Neural cell (in vitro differentiated cells): Measurements from ENCODE around the gene P2RX6.

Experiments
- EP300 ChIP-seq: fragments of 450-650 bp; conservative IDR thresholded peaks from 2 replicates; pipeline ENCODE4 v1.6.1; 2014; ENCODE audit warnings: antibody characterized with exemption, mild to moderate bottlenecking, moderate library complexity; ENCODE audit not compliant: poor library complexity, severe bottlenecking
- TF ChIP-seq, protein P1 (sequence below): fragments of 450-650 bp; IDR thresholded peaks from 2 replicates; pipeline ENCODE4 v1.5.1; 2014; ENCODE audit warnings: antibody characterized with exemption, mild to moderate bottlenecking, moderate library complexity; ENCODE audit not compliant: poor library complexity, severe bottlenecking

DNA sequence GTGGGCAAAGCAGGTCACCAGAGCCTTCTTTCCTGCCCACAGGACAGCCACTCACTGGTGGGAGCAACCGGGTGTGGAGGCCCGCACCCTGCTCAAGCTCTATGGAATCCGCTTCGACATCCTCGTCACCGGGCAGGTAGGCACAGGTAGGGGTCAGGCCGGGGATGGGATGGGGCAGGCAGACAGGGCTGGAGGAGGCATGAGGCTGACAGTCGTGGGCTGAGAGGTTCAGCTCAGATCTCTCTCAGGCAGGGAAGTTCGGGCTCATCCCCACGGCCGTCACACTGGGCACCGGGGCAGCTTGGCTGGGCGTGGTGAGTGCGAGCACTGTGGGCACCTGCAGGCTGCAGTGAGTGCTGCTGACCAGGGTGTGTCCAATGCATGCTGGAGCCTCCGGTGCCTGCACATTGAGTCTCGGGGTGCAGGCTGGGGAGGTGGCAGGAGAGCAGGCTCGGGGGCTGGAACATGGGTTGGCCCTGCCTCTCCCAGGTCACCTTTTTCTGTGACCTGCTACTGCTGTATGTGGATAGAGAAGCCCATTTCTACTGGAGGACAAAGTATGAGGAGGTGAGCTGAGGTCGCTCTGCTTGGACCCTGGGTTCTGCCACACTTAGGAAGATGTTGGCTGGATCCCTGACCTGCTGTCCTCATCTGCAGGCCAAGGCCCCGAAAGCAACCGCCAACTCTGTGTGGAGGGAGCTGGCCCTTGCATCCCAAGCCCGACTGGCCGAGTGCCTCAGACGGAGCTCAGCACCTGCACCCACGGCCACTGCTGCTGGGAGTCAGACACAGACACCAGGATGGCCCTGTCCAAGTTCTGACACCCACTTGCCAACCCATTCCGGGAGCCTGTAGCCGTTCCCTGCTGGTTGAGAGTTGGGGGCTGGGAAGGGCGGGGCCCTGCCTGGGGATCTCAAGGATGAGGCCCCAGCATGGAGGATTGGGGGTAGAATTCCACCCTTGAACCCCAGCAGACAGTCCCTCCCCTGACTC, 11.1 kb downstream of the P2RX6 start:
- no peak for TF ChIP-seq EP300
- TF ChIP-seq, protein P1, sequence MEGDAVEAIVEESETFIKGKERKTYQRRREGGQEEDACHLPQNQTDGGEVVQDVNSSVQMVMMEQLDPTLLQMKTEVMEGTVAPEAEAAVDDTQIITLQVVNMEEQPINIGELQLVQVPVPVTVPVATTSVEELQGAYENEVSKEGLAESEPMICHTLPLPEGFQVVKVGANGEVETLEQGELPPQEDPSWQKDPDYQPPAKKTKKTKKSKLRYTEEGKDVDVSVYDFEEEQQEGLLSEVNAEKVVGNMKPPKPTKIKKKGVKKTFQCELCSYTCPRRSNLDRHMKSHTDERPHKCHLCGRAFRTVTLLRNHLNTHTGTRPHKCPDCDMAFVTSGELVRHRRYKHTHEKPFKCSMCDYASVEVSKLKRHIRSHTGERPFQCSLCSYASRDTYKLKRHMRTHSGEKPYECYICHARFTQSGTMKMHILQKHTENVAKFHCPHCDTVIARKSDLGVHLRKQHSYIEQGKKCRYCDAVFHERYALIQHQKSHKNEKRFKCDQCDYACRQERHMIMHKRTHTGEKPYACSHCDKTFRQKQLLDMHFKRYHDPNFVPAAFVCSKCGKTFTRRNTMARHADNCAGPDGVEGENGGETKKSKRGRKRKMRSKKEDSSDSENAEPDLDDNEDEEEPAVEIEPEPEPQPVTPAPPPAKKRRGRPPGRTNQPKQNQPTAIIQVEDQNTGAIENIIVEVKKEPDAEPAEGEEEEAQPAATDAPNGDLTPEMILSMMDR, result no peak
